Esophagus squamous epithelium (tissue), 4 donors: ENCODE results near the gene AGFG2.
"Not testable (repeated sequence)": the region's sequence is repeated elsewhere in the genome, so short reads cannot be mapped to it uniquely, and the experiment has no call there.

ENCODE experiments used
- POLR2A ChIP-seq, 4 donors: fragments of 450-650 bp; IDR thresholded peaks; one replicate each; pipeline ENCODE4 v1.6.1; 2017; ENCODE audit warnings: antibody characterized with exemption in 4 of 4, mild to moderate bottlenecking in 4 of 4, moderate library complexity in 3 of 4
- TF ChIP-seq, protein P1 (sequence below), 6 experiments: fragments of 450-650 bp in 4 of 6; fragments of 200-600 bp in 2 of 6; sonication (generic) in 2 of 6; IDR thresholded peaks; one replicate each; pipeline ENCODE4 v1.5.1; 2016 to 2019; ENCODE audit warnings: antibody characterized with exemption in 6 of 6, mild to moderate bottlenecking in 4 of 6, moderate library complexity in 4 of 6

DNA sequence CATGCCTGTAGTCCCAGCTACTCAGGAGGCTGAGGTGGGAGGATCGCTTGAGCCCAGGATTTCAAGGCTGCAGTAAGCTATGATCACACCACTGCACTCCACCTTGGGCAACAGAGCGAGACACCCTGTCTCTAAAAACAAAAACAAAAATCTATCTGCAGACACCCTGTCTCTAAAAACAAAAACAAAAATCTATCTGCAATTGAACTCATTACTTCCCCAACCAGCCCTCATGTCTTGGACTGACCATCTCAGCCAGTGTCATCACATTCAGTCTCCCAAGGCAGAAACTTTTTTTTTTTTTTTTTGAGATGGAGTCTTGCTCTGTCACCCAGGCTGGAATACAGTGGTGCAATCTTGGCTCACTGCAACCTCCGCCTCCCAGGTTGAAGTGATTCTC is 35.0 kb upstream of the AGFG2 start:
- TF ChIP-seq, protein P1, sequence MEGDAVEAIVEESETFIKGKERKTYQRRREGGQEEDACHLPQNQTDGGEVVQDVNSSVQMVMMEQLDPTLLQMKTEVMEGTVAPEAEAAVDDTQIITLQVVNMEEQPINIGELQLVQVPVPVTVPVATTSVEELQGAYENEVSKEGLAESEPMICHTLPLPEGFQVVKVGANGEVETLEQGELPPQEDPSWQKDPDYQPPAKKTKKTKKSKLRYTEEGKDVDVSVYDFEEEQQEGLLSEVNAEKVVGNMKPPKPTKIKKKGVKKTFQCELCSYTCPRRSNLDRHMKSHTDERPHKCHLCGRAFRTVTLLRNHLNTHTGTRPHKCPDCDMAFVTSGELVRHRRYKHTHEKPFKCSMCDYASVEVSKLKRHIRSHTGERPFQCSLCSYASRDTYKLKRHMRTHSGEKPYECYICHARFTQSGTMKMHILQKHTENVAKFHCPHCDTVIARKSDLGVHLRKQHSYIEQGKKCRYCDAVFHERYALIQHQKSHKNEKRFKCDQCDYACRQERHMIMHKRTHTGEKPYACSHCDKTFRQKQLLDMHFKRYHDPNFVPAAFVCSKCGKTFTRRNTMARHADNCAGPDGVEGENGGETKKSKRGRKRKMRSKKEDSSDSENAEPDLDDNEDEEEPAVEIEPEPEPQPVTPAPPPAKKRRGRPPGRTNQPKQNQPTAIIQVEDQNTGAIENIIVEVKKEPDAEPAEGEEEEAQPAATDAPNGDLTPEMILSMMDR (IDR thresholded peaks at IDR 0.05) = not testable (repeated sequence)
- not testable (repeated sequence) for TF ChIP-seq POLR2A (IDR thresholded peaks at IDR 0.05)
